CD4-positive, alpha-beta T cell treated with Interleukin-6 at 100 ng/mL for 8 hours (primary cell): ENCODE results near the gene GNAT1.
"Not testable (repeated sequence)": the region's sequence is repeated elsewhere in the genome, so short reads cannot be mapped to it uniquely, and the experiment has no call there.

Experiments
- DNase-seq: peaks from one replicate; pipeline ENCODE4 v3.0.0-alpha.2; 2020; ENCODE audit warnings: mixed read lengths, low spot score

Gene GNAT1

DNA sequence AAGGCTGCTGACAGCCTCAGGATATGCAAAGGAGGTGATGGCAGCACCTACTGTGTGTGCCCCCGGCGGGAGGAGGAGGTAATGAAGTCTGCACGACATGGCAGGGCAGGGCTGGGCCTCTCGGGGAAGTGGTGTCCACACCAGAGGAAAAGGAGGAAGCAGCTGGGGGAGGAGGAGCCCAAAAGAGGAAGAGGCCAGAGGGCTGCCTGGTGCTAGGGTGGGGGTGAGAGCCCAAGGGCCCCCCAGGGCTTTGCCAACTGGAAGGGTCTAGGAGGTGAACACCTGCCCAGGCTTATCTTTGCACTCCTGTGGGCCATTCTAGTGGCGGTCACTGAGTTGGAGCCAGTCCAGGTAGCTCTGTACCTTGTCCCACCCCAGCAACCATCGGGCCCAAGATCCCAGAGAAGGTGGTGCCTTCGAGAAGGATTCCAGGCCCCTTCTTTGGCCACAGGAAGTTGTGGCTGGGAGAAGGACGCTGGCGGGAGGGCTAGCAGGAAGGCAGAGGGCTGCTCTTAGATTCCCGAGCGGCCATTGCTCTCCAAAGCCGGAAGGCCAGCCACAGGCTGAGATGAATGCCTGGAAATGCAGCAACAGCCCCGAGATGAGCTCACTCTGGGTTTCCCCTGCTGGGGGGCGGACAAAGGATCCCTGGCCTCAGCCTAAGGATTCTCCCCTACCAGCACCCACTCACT is 51.6 kb downstream of the GNAT1 start:
- DNase-seq = peak; percentile 30

DNA sequence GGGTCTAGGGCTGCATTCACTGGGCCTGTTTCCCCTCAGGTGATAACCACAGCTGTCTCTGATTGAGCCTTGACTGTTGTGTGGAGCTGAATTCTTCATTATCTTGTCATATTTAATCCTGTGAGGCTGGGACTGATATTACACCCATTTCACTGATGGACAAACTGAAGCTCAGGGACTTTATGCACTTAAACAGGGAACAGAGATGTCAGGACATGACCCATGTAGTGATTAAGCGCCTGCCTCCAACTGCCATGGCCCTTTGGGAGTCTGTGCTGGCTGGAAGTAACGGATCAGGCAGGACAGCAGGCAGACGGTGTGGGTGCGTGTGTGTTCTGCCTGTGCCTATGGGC is 52.1 kb downstream of the GNAT1 start:
- DNase-seq = no peak

DNA sequence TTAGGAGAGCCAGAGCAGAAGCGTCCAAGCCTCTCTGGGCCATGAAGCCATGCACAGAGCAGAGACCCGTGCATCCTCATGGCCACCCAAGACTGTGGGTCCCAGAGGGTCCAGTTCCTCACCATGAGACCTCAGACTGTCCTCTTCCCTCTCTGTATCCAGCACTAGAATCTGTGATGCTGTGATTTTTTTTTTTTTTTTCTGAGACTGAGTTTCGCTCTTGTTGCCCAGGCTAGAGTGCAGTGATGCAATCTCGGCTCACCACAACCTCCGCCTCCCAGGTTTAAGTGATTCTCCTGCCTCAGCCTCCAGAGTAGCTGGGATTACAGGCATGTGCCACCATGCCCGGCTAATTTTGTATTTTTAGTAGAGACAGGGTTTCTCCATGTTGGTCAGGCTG is 53.4 kb downstream of the GNAT1 start:
- not testable (repeated sequence) for DNase-seq

DNA sequence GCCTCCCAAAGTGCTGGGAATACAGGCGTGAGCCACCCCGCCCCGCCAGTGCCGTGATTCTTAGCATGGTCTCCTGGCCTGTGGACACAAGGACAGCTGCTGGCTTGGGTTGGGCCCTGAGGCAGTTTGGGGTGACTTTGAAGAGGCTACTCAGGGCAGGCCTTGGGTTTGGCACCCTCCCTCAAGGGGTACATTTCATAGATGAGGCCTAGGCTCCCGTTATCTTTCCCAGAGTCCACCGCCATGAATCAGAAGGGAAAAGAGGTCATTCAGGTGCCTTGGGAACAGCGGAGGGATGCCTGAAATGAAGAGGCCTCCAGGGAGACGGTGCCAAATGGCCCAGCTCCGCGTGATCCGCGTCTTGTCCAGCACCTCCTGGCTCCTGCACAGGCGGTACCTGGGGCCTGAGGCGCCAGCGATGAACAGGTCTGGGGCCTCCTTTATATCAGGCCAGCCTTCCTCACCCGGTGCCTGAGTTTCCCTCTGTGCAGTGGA is 53.9 kb downstream of the GNAT1 start:
- no peak for DNase-seq

DNA sequence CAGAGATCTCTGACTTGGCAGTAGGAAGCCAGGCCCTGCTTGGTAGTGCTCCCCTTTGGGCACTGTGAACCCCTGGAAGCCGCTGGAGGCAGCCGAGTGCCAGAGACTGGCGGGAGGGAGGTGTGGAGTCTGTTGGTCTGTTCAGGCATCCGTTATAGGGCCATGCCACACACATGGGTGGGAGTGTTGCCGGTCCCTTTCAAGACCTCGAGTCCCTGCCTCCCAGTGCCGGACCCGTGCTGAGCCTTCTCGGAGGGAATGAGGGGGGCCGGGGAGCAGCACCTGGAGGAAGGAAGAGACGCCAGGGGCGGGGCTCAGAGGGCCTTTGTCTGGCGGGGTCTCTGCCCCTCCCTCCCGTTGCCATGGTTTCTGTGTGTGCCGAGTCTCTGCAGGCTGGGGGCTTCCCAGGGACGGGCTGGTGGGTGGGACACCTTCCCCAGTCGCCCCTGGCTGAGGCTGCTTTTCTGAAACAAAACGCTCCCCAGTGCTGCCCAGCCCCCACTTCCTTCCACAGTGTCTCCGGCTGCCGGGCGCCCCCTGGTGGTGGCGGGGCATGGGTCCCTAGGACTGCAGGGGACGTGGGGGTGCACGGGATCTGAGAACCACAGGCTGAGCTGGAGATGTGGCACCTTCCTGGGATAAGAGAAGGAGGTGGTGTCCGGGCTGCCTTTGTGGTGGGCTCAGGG is 54.6 kb downstream of the GNAT1 start:
- peak; percentile 90 for DNase-seq

DNA sequence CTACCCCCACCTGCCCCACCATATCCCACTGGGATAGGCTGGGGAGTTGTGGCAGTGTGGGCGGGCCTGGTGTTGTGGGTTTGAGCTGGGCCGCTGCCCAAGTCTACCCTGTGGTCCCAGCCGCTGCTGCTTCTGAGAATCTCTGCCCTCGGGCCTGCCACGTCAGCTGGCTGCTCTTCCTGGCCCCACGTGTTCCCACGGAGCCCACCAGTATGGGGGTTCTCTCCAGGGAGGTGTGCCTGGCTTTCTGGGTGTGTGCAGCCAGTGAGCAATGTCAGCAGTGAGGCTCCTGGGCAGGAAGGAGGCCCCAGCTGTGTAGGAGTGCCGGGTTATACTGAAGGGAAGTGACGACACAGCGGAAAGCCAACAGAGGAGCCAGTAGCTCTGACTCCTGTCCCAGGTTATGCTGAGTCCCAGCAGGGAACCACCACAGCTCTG is 55.1 kb downstream of the GNAT1 start:
- peak; percentile 83 for DNase-seq
